PFSK-1 (cell line): Measurements from ENCODE around the gene PHLPP1.

Experiments
- POLR2AphosphoS5 ChIP-seq: IDR thresholded peaks from 2 replicates; pipeline ENCODE4 v1.6.1; 2012; ENCODE audit warnings: low read depth, mild to moderate bottlenecking, control low read depth, low read length, moderate library complexity
- TAF1 ChIP-seq: IDR thresholded peaks from 2 replicates; pipeline ENCODE4 v1.6.1; 2012; ENCODE audit warnings: low read length, control low read depth, borderline replicate concordance; ENCODE audit not compliant: insufficient read depth

- TF ChIP-seq POLR2AphosphoS5: no peak
- TF ChIP-seq TAF1: no peak
Observed at GRCh38 chr18:62979900-62980299, 264.6 kb downstream of the PHLPP1 start.
